GM19452 (cell line): ENCODE measurements around the gene LIN28B.
"Not testable (repeated sequence)": the region's sequence is repeated elsewhere in the genome, so short reads cannot be mapped to it uniquely, and the experiment has no call there.

Source experiments
- ATAC-seq: cut with Tn5 transposase; IDR thresholded peaks from one replicate; pipeline ENCODE4 v1.9.1; 2021; ENCODE audit not compliant: unreplicated experiment

Gene LIN28B

DNA sequence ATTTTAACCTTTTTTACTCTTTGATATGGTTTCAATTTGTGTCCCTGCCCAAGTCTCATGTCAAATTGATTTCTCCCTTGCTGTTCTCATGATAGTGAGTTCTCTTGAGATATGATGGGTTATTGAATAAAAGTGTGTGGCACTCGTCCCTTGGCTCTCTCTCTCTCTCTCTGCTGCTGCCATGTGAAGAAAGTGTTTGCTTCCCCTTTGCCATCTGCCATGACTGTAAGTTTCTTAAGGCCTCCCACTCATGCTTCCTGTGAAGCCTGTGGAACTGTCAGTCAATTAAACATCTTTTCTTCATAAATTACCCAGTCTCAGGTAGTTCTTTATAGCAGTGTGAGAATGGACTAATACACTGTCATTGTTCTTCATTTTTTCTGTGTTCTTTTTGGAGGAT is 48.5 kb downstream of the LIN28B start:
- ATAC-seq, result no peak

DNA sequence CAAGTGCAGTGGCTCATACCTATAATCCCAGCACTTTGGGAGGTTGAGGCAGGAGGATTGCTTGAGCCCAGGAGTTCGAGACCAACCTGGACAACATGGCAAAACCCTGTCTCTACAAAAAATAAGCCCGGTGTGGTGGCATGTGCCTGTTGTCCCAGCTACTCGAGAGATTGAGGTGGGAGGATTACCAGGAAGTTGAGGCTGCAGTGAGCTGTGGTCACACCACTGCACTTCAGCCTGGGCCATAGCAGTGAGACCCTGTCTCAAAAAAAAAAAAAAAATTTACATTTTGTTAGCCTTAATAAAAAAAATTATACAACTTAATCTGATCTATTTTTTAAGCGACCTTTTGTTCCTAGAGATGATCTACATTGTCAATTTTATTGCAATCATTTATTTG is 56.6 kb downstream of the LIN28B start:
- ATAC-seq, result not testable (repeated sequence)

DNA sequence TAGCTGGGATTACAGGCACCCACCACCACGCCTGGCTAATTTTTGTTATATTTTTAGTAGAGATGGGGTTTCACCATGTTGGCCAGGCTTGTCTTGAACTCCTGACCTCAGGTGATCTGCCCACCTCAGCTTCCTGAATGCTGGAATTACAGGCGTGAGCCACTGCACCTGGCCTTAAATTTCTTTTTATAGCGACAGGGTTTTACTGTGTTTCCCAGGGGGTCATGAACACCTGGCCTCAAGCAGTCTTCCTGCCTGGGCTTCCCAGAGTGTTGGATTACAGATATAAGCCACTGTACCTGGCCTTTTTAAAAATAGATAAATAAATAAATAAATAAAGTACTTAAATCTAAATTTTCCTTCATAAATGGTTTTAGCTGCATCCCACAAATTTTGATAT is 57.5 kb downstream of the LIN28B start:
- ATAC-seq, result no peak

DNA sequence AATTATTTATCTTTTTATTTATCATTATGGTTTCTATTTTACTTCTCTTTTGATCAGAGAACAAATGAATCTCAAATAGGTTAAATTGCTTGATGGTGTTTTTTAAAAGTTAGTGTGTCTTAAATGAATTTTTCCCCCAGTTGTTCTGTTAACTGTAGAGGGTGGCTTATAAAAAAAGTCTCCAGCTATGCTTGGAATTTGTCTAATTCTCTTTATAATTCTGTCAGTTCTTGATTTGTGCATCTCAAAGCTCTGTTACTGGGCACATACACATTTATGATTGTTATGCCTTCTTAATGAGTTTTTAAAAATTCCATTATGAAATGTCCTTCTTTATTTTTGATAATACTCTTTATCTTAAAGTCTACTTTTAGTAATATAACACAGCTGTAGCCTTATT is 58.0 kb downstream of the LIN28B start:
- ATAC-seq, result no peak

DNA sequence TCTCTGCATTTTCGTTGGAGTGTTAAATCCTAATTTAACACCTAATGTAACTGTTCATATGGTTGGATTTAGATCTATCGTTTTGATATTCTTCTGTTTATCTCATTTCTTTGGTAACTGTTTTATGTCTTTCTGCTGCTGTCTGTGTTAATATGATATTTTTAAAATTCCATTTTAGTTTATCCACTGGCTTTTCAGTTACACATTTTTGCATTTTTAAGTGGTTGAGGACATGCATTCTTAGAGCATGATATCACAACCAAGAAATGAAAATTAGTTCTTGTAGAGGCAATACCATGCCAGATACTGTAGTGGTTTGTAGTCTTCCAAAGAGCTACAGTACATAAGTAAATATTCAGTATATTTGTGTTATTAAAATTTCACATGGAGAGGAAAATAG is 58.6 kb downstream of the LIN28B start:
- no peak for ATAC-seq

DNA sequence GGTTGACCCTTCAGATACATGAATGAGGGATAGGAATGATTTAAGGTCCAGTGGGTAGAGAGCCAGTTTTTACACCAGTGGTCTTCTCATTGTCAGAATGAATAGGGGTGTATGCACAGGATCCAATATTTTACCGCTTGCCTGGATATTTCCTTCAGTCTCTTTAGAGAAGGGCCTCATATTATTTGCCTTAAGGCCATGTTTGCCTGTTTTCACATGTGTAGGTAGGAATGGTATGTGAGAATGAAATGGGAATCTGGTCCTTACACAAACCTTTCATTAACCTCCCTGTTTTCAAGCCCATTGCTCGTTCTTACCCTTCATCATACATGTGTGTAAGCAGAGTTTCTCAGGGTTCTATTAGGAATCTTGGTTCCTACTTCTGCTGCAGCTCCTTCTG is 62.4 kb downstream of the LIN28B start:
- no peak for ATAC-seq

DNA sequence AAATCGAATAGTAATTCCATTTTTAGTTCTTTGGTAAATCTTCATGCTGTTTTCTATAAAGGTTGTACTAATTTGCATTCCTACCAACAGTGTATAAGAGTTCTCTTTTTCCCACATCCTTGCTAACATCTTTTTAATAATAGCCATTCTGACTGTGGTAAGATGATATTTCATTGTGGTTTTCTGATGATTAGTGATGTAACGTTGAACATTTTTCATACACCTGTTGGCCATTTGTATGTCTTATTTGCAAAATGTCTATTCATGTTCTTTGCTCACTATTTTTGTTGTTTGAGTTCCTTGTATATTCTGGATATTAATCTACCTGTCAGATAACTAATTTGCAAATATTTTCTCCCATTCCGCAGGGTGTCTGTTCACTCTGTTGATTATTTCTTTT is 64.5 kb downstream of the LIN28B start:
- no peak for ATAC-seq

DNA sequence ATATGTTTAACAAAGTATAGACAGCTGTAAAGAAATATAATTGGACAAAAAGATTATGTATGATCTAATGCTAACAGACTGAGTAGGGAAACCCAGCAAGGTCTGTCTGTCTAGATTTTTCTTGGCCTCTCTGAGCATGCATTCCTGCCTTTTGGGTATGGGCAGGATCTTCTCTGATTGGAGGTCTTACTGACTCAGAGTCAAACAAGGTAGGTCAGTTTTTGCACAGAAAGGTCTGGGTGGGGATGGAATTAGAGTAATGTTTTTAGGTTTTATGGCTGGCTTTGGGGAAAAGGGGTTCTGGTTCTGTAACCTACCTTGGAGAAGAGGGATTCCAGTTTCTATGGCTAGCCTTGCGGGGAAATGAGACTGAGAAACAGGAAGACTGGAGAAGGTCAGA is 65.5 kb downstream of the LIN28B start:
- ATAC-seq, result no peak

DNA sequence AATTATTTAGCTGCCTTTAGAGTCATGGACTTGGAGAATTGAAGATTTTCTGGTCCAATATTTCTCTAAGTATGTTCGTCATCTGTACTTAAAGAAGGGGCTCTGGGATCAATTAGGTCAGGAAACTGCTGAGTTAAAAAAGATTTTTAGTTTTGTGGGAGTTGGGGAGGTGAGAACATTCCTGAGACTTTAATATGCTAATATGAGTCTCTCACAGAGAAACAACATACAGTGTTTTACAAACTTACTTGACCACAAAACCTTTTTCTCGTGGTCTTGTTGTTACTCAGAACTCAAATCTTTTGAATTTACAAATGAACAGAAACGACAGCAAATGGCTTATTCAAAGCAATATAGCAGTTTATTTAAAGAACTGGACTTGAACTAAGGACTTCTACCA is 67.9 kb downstream of the LIN28B start:
- no peak for ATAC-seq

DNA sequence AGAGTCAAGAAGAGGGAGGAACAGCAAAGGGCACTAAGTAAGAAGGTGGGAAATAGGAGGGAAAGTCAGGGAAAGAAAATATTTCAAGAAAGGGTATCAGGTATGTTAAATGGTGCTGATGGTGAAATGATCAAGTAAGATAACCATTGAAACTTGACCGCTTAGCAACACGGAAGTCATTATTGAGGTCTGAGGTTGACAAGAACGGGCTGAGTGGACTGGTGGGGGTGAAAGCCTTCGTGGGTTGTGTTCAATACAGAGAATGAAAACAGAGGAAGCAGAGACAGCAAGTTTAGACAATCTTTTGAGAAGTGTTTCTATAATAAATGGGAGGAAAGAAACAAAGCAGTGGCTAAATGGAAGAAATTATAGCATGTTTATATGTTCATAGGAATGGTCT is 72.0 kb downstream of the LIN28B start:
- no peak for ATAC-seq

DNA sequence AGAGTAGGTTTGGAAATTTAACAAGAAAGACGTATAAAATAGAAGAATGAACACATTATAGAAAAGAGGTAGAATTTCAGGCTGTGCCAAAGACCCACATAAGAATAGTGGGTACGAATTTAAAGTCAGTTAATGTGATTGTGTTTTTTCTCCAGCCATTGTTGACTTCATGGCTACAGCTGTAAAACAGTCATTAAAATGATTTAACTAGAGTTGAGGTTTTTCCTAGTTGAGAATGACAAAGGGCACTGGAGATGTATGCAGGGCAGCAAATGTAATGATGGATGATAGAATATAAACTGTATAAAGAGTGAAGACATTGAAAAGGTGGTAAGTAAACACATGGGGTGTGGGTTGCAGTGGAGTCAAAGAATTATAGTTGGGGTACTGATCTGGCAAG is 72.7 kb downstream of the LIN28B start:
- ATAC-seq, result no peak

DNA sequence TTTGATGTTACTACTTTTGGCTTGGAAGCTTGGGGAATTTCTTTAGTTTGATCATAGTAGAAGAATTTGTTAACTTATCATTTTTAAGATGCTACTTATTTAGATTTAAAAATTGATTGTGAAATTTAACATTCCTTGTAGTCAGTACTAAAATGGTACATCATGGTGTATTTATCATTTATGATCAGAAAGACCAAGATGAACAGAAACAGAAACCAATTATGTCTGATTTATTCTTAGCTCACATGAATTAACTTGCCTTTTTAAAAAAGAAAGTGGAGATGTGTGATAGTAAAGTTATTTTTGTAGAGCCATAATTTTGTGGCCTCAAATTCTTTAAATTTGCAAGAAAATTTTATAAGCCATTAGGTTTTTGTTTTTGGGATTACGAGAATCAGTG is 77.6 kb downstream of the LIN28B start:
- ATAC-seq, result no peak

DNA sequence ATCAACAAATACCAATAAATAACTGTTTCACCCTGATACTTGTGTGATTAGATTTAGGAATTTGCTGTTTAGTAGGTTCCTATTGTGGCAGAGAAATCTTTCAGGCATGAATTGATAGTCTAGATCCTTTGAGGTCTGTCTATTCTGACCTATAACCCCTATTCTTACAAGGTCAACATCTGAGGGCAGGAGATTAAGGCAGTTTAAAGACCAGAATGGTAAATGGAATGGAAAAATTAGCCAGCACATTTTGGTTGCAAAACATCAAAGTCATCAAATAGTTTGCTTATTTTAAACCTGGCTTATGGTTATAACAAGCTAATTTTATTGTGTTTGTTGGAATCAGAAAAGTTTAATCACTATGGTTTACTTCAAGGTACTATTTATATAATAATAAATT is 78.4 kb downstream of the LIN28B start:
- no peak for ATAC-seq

DNA sequence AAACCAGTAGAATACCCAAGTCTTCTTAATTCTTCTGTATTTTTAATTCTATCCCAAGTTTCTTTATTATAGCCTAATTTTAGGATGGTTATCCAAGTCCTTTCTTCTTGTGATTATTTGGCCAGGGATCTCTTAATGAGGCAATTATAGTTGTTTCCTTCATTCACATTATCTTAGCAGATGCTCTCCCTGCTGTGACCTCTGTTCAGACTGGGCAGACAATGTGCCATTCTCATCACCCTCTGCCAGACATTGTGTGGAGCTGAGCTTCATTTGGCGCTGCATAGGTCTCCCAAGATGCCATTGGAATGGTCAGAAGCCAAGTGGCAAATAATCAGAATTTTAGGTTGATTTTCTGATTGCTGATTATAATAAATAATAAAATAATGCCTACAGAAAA is 79.4 kb downstream of the LIN28B start:
- ATAC-seq, result no peak

DNA sequence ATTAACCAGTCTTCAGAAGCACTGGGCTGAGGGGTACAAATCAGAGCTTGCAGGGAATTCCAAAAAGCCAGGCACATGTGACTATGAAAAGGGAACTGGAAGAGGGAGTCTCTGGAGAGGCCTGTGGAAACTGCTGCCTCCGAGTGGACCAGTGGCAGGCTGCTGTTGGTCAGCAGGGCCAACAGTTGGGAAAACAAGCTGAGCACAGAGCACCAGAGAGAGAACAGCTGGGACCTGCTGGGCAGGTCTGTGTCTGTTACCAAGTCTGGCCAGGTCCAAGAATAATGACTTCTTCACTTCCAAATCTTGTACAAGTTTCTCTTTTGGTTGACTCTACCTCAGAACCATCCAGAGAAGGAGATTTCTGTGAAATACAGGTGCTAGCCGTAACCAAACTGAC is 81.4 kb downstream of the LIN28B start:
- no peak for ATAC-seq

DNA sequence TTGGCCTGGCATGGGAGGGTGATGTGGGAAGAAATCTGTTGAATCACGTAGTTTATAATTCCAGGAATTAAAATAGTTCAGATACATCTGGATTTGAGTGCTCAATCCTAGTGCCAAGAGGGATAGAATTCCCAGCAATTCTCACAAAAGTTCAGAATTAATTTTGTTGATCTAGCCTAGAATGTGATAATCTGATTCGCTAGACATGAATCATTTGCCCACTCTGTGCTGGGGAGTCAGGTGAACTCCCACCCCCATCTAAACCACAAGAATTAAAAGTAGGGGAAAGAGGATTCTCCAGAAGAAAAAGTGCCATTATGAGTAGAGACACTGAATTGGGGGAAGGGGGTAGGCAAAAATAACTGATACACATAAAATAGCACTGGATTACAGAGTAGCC is 85.0 kb downstream of the LIN28B start:
- no peak for ATAC-seq

DNA sequence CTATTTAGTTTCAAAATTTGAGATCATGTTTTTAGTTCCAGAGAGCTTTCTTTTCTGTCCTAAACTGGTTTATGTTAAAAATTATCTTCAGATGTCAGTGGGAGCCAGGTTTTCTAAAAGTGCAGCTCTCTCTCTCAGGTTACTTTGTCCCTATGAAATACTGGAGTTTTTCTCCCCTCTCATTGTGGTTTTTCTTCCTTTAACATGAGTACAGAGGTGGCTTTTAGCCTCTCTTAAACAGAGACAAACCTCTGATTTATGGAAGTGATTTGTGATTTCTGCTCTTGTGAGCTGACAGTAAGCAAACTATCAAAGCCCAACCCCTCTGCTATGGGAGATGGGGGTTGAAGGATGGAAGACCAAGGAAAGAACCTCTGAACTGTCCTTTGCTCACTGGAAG is 85.7 kb downstream of the LIN28B start:
- ATAC-seq, result no peak

DNA sequence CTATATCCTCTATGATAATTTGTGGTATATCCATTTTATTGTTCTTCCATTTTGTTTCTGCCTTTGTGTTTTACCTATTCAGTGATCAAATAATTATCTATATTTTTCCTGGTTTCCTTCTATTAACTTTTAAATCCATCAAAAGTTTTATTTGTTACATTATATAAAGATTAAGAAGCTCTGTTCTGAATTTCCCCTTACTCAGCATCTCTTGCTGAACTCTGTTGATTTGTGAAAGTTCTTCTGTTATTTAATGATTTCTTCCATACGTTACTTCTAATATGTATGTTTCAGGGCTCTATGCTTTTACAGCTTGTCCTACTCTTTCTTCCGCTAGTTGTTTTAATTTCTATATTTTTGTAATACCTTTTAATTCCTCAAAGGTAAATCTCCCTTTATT is 87.1 kb downstream of the LIN28B start:
- no peak for ATAC-seq

DNA sequence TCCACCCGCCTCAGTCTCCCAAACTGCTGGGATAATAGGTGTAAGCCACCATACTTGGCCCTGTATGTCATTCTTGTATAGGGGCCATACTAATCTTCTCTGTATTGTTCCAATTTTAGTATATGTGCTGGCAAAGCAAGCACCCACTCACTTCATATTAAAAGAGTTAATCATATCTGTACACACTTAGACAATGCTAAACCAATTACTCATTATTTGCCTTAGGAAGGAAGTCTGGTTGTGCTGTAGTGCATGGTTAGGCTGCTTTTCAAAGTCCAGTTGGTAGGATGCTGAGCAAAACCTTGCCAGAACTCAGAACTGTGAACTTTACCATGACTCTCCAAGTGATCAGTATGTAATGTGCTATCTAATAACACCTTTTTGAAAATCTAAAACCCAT is 88.6 kb downstream of the LIN28B start:
- ATAC-seq, result no peak

DNA sequence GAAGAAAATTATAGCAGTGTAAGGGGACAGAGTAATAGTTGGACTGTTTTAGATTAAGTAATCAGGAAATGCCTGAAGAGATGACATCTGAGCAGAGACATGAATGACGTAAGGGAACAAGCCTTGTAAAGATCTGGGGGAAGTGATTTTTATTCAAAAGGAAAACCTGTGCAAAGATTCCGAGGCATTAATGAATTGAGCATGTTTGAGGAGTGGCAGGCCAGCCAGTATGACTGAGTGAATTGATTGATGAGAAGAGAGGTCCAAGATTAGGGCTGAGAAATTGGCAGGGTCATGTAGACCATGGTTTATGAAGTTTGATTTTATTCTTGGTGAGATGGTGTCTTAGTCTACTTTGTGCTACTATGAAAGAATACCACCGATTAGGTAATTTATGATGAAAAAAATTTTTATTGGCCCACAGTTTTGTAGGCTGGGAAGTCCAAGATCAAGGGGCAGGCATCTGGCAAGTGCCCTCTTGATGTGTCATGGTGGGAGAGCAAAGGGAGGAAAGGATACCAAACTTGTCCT is 95.1 kb downstream of the LIN28B start:
- ATAC-seq, result no peak

DNA sequence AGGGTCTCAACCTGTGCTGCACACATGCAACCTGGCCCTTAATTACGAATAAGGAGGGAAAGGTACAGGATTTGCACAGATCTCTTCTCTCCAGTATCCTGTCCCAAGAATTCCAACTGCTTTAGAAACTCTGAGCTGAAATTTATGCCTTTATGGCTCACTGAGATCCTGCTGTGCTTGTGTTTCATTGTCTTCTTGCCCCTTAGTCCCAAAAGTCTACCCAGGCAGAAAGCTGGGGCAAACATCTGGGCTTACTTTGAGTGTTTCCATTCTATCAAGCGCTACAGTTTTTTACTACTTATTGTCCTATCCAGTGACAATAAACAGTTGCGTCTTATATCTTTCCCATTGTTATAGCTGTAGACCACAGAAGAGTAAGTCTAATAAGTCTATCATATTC is 99.7 kb downstream of the LIN28B start:
- ATAC-seq, result no peak

DNA sequence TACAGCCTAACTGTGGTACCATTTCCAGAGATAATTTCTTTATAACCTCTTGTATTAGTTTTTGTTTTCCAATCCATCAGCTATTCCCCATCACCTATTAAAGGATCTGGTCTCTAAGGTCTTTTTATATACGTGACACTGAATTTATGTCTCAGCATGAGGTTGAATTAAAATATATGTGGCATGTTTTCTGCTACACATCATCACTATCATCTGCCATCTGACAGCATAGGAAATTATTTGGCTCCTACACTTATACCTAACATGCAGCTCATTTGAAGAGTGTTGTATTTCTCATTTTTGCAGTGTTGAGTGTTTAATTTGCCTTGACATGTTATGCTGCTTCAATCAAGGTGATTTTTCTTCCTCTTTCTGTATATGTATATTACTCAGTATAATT is 100.3 kb downstream of the LIN28B start:
- ATAC-seq, result no peak

DNA sequence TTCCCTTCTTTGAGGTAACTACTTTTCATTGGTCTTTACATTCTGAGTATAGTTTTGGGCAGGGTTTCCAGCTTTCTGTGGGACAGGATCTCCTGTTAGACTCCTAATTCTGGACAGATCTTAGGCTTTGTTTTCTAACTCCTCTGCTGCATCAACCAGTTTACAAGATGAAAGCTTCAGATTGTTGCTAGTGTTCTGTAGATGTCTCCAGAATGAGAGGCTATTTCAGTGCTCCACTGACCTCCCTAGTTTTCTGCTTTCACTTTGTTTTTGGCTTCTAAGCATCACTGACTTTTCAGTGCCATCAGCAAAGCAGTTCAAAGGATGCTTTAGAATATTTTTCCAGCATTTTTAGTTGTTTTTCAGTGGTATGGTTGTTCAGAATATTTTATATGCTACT is 101.4 kb downstream of the LIN28B start:
- no peak for ATAC-seq

DNA sequence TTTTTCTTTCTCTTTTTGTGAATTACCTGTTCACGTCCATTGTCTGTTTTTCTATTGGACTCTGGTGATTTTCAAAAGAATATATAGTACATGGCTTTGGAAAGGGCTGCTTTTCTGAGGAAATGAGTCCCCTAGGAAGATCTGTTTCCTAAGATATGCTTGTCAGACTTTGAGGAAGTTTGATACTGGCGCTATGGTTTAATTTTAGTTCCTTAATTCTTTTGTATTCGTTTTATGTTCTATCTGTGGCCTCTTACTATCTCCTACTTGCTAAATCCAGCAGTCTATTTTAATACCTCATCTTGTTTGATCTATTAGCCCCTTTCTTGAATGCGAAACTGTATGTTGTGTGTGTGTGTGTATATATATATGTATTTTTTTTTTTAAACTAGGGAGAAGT is 101.9 kb downstream of the LIN28B start:
- no peak for ATAC-seq
